Keratinocyte (primary cell): ENCODE measurements around the gene OSTN.
"Not testable (repeated sequence)": the region's sequence is repeated elsewhere in the genome, so short reads cannot be mapped to it uniquely, and the experiment has no call there.

Source experiments
- CTCF ChIP-seq, 3 experiments: IDR thresholded peaks in 1 of 3; conservative IDR thresholded peaks in 1 of 3; optimal IDR thresholded peaks in 1 of 3; 2 replicates in 2 of 3; 3 replicates in 1 of 3; pipeline versions ENCODE3 to v1.5.1; 2011; ENCODE audit warnings: low read length in 3 of 3, mild to moderate bottlenecking in 3 of 3, moderate library complexity in 2 of 3, control low read depth in 1 of 3, inconsistent platforms in 1 of 3; ENCODE audit not compliant: insufficient read depth in 2 of 3; ENCODE audit errors: extremely low read depth in 1 of 3
- EZH2 ChIP-seq: IDR thresholded peaks from one replicate; pipeline ENCODE4 v1.6.1; 2012; ENCODE audit warnings: inconsistent platforms, mild to moderate bottlenecking, low read length, moderate library complexity

DNA sequence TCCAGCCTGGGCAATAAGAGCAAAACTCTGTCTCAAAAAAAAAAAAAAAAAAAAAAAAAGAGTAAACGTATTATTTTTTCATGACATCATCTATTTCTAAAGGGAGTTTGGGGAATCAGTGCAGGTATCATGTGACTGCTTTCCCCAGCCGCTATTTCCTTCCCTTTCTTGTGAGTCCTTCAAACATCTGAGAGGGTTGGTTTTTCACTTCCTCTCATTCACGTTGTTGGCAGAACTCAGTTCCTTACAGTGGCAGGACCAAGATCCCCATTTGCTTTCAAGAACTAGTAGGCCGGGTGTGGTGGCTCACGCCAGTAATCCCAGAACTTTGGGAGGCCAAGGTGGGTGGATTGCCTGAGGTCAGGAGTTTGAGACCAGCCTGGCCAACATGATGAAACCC is 47.0 kb downstream of the OSTN start:
- not testable (repeated sequence) for TF ChIP-seq CTCF (optimal IDR thresholded peaks at IDR 0.05 in 1 of 3, IDR thresholded peaks at IDR 0.05 in 1 of 3, conservative IDR thresholded peaks at IDR 0.05 in 1 of 3; ENCODE audit: extremely low read depth in 1 of 3, insufficient read depth in 2 of 3, low read length in 3 of 3); EZH2
